Measurements from ENCODE around the gene DR1. TPM values are rescaled to one million over a fixed set of nuclear protein-coding genes. Genes with fewer than 3 reads are reported as not detected.

The DR1 gene
- total RNA-seq, 1 experiment from 2014 or later, result 77.2 TPM

DNA sequence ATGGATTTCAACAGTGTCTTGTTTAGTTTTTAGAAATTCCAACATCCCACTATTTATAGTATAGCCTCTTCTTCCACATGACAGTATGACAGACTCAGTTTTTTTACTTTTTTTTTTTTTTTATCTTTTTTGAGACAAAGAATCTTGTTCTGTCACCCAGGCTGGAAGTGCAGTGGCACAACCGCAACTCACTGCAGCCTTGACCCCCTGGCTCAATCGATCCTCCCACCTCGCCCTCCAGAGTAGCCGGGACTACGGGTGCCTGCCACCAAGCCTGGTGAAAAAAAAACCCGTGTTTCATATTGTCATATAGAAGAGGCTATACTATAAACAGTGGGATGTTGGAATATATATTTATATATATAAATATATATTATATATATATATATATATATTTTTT lies 1.2 kb upstream of the DR1 start:
- TF ChIP-seq, protein P1, sequence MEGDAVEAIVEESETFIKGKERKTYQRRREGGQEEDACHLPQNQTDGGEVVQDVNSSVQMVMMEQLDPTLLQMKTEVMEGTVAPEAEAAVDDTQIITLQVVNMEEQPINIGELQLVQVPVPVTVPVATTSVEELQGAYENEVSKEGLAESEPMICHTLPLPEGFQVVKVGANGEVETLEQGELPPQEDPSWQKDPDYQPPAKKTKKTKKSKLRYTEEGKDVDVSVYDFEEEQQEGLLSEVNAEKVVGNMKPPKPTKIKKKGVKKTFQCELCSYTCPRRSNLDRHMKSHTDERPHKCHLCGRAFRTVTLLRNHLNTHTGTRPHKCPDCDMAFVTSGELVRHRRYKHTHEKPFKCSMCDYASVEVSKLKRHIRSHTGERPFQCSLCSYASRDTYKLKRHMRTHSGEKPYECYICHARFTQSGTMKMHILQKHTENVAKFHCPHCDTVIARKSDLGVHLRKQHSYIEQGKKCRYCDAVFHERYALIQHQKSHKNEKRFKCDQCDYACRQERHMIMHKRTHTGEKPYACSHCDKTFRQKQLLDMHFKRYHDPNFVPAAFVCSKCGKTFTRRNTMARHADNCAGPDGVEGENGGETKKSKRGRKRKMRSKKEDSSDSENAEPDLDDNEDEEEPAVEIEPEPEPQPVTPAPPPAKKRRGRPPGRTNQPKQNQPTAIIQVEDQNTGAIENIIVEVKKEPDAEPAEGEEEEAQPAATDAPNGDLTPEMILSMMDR (conservative IDR thresholded peaks at IDR 0.05; ENCODE audit: low read depth, low read length), result no peak
- H3K27me3 ChIP-seq (replicated peaks; ENCODE audit: insufficient read depth, low read depth, low read length, poor library complexity), result no peaks in the 10 kb centered on the region
- peaks cover 12% of the 10 kb centered on the region for H3K4me1 ChIP-seq (ENCODE audit: insufficient read depth, low read length, poor library complexity, severe bottlenecking)
- no peak for DNase-seq (ENCODE audit: low spot score)
- intact Hi-C loops (cut with micrococcal nuclease; ENCODE audit: unreplicated experiment), result no loop called here
- H3K9me3 ChIP-seq (ENCODE audit: low read depth, low read length, poor library complexity, severe bottlenecking), result no peaks in the 10 kb centered on the region
- no peak overlapping the region for H3K4me3 ChIP-seq (ENCODE audit: low read depth, low read length, poor library complexity, severe bottlenecking)
- H3K36me3 ChIP-seq (ENCODE audit: insufficient read depth, low read length, poor library complexity, severe bottlenecking), result no peaks in the 10 kb centered on the region
- CTCF ChIA-PET, result interaction anchor here (1.6 kb wide), 1 partner anchor 40 kb away, joined by 16 read pairs; no protein-coding TSS in a partner anchor
- POLR2A ChIA-PET (ENCODE audit: low non-redundant PET), result interaction anchor here (0.7 kb wide), 2 partner anchors 46 to 1090 kb away, joined by 4 to 5 read pairs; no protein-coding TSS in a partner anchor
- no TSS peak for BruUV-seq (replicated peaks)
- H3K27ac ChIP-seq (ENCODE audit: low read depth, low read length, poor library complexity, severe bottlenecking), result no peak overlapping the region

DNA sequence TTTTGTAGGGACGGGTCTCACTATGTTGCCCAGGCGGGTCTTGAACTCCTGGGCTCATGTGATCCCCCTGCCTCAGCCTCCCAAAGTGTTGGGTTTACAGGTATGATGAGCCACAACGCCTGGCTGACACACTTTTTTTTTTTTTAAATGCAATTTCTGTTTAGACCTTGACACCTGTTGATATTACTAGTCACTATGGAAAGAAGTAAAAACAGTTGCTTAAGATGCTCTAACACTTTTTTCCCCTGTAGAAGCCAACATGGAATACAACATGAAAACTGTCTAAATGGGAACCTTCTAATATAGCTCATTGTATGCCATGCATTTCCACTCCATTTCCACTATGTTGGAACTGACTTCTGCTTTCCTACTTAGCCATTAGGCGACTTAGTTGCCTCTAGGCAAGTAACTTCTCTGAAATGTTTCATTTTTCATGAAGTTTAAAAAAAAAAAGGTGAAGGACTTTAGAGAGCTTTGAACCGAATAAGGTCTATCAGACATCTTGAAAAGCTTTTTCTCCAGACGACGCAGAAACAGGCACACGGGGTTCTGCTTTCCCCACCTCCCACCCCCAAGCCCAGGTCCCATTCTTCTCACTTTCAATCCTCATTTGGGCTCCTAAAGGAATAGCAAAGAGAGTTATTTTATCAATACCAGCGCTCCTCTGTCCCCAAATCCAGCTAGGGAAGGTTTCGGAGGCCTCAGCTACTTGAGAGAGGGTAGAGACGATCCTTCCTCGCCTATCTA lies 648 bp upstream of the DR1 start:
- intact Hi-C loops (cut with micrococcal nuclease; ENCODE audit: unreplicated experiment), result no loop called here
- H3K36me3 ChIP-seq (ENCODE audit: insufficient read depth, low read length, poor library complexity, severe bottlenecking), result no peaks in the 10 kb centered on the region
- CTCF ChIA-PET, result interaction anchor here (0.5 to 1.6 kb wide), 2 partner anchors 41 to 469 kb away, joined by 3 to 16 read pairs; no protein-coding TSS in a partner anchor
- no peaks in the 10 kb centered on the region for H3K9me3 ChIP-seq (ENCODE audit: low read depth, low read length, poor library complexity, severe bottlenecking)
- TF ChIP-seq EZH2 (IDR thresholded peaks at IDR 0.05; ENCODE audit: borderline replicate concordance, low read depth, low read length, poor library complexity, severe bottlenecking), result no peak
- TF ChIP-seq, protein P1 (conservative IDR thresholded peaks at IDR 0.05; ENCODE audit: low read depth, low read length), result no peak
- H3K4me1 ChIP-seq (ENCODE audit: insufficient read depth, low read length, poor library complexity, severe bottlenecking), result peaks cover 16% of the 10 kb centered on the region
- H3K27ac ChIP-seq (ENCODE audit: low read depth, low read length, poor library complexity, severe bottlenecking), result peak overlapping the region; percentile 98
- POLR2A ChIA-PET (ENCODE audit: low non-redundant PET), result interaction anchor here (0.7 kb wide), 3 partner anchors 46 to 1500 kb away, joined by 4 to 14 read pairs (median 5); no protein-coding TSS in a partner anchor
- H3K4me3 ChIP-seq (ENCODE audit: low read depth, low read length, poor library complexity, severe bottlenecking), result peak overlapping the region; percentile 84
- BruUV-seq (replicated peaks), result TSS peak; percentile 91
- no peaks in the 10 kb centered on the region for H3K27me3 ChIP-seq (replicated peaks; ENCODE audit: insufficient read depth, low read depth, low read length, poor library complexity)
- no peak for DNase-seq (ENCODE audit: low spot score)

DNA sequence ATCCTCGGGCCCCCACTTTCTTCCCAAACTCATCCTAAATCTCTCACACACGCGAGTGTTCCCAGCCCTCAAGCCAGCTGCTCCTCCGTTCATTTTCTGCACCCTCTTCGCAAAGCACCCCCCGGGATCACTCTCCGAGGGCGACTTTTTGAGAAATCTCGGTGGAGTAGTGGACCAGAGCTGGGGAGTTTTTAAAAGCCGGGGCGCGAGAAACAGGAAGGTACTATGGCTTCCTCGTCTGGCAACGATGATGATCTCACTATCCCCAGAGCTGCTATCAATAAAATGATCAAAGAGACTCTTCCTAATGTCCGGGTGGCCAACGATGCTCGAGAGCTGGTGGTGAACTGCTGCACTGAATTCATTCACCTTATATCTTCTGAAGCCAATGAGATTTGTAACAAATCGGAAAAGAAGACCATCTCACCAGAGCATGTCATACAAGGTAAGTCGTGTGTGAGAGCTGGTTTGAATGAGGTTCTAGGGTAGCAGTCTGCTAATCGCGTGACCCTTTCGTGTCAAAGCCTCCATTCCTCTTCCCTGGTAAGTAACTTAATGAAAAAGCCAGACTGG lies 800 bp downstream of the DR1 start:
- Histone ChIP-seq H3K27ac (ENCODE audit: low read depth, low read length, poor library complexity, severe bottlenecking) (peak overlapping the region; percentile 98), H3K36me3 (ENCODE audit: insufficient read depth, low read length, poor library complexity, severe bottlenecking) (no peaks in the 10 kb centered on the region), H3K27me3 (replicated peaks; ENCODE audit: insufficient read depth, low read depth, low read length, poor library complexity) (no peaks in the 10 kb centered on the region), H3K9me3 (ENCODE audit: low read depth, low read length, poor library complexity, severe bottlenecking) (no peaks in the 10 kb centered on the region), H3K4me3 (ENCODE audit: low read depth, low read length, poor library complexity, severe bottlenecking) (peak overlapping the region; percentile 84), H3K4me1 (ENCODE audit: insufficient read depth, low read length, poor library complexity, severe bottlenecking) (peaks cover 30% of the 10 kb centered on the region)
- peak; percentile 32 for DNase-seq (ENCODE audit: low spot score)
- intact Hi-C loops (cut with micrococcal nuclease; ENCODE audit: unreplicated experiment), result no loop called here
- no TSS peak for BruUV-seq (replicated peaks)
- TF ChIP-seq EZH2 (IDR thresholded peaks at IDR 0.05; ENCODE audit: borderline replicate concordance, low read depth, low read length, poor library complexity, severe bottlenecking), result no peak
- TF ChIP-seq, protein P1 (conservative IDR thresholded peaks at IDR 0.05; ENCODE audit: low read depth, low read length), result no peak
- CTCF ChIA-PET, result interaction anchor here (0.6 kb wide), 1 partner anchor 42 kb away, joined by 3 read pairs; no protein-coding TSS in a partner anchor
- POLR2A ChIA-PET (ENCODE audit: low non-redundant PET), result interaction anchor here (0.6 kb wide), 1 partner anchor 142 kb away, joined by 3 read pairs; no protein-coding TSS in a partner anchor

Data from A673 (cell line).